Smooth muscle cell of the coronary artery (primary cell): ENCODE measurements around the gene NAP1L5. TPM values are rescaled to one million over a fixed set of nuclear protein-coding genes. Genes with fewer than 3 reads are reported as not detected.

Experiments used
- total RNA-seq: library from RNA; depleted of rRNA; stranded (reverse); fragments of >200 nt; gene quantifications from 2 replicates; pipeline ENCODE4 v1.2.3, GENCODE V29; 2014; ENCODE audit warnings: low replicate concordance

NAP1L5 gene
- 7.5 and 7.6 TPM in 2 replicates for total RNA-seq

DNA sequence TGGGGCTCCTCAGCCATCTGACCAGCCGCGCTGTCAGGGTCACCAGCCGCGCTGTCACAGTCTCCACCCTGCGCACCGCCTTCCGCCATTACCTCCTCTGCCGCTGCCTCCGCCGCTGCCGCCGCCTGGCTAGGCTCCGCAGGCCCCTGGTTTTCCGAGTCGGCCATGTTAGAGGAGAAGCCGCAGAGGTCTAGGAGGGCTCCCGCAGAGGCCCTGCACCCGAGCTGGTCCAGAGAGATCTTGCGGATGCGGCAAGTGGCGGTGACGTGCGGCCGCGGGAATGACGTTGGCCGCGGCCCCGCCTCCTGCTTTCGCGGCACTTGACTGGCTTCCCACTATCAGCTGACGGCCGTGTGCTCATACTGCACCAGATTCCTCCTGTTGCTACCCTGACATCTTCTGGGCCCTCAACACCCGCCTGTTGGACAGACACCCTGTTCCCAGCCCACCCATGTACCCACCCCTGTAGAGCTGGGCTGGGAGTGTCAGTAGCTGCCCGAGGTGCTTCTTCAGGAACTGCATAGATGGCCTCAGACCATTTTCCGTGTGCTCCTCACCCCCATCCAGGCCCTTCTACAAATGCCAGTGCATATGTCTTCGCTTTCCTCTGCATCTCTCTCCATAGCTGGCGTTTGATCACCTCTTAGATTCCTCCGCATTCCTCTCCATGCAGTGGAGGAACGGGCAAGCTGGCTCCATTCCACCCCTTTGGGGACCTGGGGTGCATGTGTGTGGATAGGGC, at the start of gene NAP1L5:
TSS of gene NAP1L5 (minus strand) at position 242 of the 742 bp plus-strand sequence. CDS start at position 167, 75 bp downstream.

Other genes with a start within 250 kb of the NAP1L5 start
- gene HERC5, start 240.7 kb downstream of the NAP1L5 start, total RNA-seq, result 1.1 and 1.8 TPM in 2 replicates
- gene PYURF, start 174.1 kb downstream of the NAP1L5 start, total RNA-seq, result 45.0 and 77.2 TPM in 2 replicates
- 7.9 and 9.2 TPM in 2 replicates for gene HERC3, start 105.3 kb downstream of the NAP1L5 start, total RNA-seq